Stimulated activated CD4-positive, alpha-beta T cell treated with anti-CD3 and anti-CD28 coated beads, Interleukin-4, amount 100 ng/mL, for 48 hours (primary cell): ENCODE results near the gene GPR107.

Experiments
- DNase-seq, 2 donors: peaks; one replicate each; pipeline ENCODE4 v3.0.0-alpha.2; 2020; ENCODE audit warnings: low read depth in 2 of 2

Gene GPR107

GRCh38 chr9:130110166-130110565 is 56.5 kb downstream of the GPR107 start:
- no peak for DNase-seq

DNA sequence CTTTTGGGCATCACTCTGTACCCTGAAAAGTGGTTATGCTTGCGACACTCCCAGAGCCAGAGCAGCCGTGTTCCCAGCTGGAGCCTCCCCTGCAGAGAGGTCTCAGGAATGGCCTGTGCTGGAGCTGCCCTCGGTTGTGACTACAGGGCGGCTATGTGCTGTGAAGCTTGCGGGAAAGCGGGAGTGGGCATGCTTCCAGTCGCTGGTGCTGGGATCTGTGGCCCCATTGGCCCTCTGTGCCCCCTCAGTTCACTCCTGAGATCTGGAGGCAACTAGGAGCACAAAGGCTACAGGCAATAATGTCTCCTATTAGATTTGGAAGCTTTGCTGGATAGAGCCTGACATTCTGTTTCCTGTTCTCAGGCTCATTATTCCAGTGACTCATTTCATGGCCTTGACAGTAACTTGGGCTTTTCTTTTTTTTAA is 56.9 kb downstream of the GPR107 start:
- DNase-seq, result no peak

DNA sequence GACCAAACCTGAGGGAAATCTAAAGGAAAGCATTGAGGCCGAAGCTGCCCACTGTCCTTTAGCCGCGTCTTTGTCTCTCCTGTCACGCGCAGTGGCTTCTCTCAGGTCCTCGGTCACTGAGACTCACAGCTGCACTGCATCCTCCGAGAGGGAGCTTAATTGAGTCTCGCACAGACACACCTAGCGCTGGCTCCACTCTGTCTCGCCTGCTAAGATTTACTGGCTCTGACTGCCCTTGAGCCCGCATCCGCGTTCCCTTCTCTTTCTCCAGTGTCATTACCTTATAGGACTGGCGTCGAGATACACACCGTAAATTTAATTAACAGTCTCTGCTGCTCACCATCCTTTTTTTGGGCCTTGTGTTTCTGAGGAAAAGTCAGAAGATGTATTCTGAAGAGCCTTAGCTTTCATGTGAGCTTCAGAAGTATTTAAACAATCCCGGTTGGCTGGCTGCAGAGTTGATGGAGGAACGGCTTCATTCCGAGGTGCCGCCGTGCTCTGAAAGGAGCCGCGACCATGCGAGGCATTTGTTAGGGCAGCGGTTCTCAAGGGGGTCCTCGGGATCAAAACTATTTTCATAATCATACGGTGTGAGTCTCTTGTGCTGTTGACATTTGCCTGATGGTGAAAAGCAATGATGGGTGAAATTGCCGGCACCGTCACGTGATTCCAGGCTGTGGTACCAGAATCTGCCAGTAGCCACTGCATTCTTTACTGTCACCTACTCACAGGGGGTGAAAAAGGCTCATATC is 58.3 kb downstream of the GPR107 start:
- no peak for DNase-seq

GRCh38 chr9:130112538-130113151 is 58.9 kb downstream of the GPR107 start:
- DNase-seq, result no peak

GRCh38 chr9:130114741-130115140 is 61.0 kb downstream of the GPR107 start:
- no peak for DNase-seq

GRCh38 chr9:130116346-130116745 is 62.6 kb downstream of the GPR107 start:
- DNase-seq, result no peak

GRCh38 chr9:130117376-130117775 is 63.7 kb downstream of the GPR107 start:
- no peak for DNase-seq

- DNase-seq, result no peak
Measured at GRCh38 chr9:130117816-130118632, 64.3 kb downstream of the GPR107 start.

GRCh38 chr9:130118841-130119518 is 65.3 kb downstream of the GPR107 start:
- no peak for DNase-seq

DNA sequence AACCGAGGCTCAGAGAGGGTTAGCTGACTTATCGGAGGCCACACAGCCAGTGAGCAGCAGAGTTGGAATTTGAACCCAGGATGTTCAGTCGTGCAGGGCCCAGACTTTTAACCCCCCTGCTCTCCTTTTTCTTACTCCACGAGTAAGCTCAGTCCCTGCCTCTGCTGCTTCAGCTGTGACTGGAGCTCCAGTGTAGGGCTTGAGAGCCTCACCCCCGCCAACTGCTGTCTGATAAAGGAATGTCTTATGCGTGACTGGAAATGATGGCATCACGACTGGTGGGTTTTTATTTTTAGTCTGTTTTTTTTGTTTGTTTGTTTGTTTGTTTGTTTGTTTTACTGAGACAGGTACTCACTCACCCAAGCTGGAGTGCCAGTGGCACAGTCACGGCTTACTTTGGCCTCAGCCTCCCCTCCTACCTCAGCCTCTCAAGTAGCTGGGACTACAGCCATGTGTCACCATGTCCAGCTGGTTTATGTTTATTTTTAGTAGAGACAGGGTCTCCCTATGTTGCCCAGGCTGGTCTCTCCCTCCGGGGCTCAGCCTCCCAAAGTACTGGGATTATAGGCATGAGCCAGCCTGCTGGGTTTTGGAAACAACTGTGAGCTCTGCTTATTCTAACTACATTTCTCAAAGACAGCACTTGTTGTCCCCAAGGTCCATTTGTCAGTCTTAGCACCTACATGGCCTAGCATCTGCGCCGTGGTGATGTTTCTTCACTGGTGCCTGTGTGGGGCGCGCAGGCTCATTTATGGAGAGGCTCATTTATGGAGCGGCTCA is 66.0 kb downstream of the GPR107 start:
- no peak for DNase-seq

- DNase-seq, result no peak
Measured at GRCh38 chr9:130120299-130120587, 66.5 kb downstream of the GPR107 start.

- DNase-seq, result no peak
Measured at GRCh38 chr9:130120832-130121231, 67.1 kb downstream of the GPR107 start.

DNA sequence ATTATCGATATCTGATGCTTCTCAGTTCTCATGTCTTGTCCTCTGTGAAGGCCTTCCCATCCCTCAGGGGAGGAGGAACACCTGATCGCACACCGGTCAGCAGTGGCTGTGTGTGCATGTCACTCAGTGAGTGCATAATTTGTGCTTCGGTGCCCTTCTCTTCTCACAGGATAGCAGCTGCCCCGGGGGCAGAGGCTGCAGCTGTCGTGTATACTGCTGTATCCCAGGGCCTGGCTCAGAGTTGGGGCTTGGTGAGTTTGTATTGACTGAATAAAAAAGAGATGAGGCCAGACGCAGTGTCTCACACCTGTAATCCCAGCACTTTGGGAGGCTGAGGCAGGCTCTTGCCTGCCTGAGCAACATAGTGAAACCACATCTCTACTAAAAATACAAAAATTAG is 68.8 kb downstream of the GPR107 start:
- DNase-seq, result no peak

DNA sequence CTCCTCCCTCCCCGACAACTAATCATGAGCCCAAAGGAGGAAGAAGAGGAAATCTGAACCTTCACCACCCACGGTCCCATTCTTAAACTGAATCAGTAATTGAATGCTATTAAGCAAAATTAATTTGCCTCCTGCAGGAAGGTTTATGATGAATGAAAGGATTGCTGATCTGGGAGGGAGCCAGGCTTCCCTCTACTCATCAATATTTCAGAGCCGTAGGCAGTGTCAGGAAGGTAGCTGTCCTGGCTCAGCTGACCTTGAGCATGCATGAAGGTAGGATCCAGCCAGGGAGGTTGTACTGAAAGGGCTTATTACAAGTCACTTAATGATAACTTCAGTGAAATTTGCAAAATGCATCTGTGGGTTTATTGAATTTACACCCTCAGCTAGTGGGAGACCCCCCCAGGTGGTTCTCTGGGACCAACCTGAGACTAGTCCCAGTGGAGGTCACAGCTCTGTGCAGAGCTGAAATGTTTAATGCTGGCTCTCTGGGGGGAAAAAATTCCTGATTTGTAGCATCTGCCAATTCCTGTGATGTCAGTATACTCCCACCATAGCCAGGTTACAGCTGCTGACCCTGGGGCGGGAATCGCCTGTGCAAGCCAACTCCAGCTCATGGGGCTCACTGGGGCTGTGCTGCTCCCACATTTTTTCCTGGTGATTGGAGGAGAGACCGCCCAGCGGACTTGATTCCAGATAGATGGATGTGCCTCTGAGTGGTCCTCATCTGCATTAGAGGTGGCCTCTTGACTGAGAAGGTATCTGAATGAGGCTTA is 70.6 kb downstream of the GPR107 start:
- no peak for DNase-seq

DNA sequence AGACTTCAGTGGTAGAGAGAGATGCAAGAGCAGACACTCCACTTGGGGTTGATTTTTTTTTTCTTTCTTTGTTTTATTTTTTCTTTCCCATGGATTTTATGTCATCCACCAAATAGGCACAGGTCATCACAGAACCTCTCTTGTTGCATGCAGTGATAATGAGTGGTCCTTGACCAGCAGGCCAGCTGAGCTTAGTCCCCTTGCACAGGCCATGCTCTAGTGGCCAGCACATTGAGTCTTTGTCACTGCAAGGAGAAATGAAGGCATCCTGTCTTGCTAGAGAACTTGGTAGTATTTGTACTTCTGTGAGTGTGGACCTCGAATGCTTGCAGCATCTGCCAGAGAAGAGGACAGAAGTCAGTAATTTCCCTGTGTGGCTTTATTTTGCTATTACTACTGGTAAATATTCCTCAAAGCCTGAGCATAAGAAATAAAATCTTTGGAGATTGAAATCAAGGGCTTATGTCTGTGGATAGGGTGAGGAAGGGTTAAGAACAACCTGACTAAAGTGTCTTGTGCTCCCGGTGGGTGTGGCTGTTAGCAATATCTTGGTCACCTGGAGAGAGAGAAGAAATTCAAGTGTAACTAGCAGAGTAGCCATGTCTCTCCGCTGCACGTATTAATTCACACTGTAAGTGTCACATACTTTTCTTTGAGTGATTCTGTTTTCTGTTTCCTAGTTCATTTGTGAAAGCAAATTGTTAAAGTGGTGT is 73.2 kb downstream of the GPR107 start:
- DNase-seq, result no peak

- DNase-seq, result peak in 1 of 2 donors; percentile 53
Measured at GRCh38 chr9:130128251-130128650, 74.5 kb downstream of the GPR107 start.

DNA sequence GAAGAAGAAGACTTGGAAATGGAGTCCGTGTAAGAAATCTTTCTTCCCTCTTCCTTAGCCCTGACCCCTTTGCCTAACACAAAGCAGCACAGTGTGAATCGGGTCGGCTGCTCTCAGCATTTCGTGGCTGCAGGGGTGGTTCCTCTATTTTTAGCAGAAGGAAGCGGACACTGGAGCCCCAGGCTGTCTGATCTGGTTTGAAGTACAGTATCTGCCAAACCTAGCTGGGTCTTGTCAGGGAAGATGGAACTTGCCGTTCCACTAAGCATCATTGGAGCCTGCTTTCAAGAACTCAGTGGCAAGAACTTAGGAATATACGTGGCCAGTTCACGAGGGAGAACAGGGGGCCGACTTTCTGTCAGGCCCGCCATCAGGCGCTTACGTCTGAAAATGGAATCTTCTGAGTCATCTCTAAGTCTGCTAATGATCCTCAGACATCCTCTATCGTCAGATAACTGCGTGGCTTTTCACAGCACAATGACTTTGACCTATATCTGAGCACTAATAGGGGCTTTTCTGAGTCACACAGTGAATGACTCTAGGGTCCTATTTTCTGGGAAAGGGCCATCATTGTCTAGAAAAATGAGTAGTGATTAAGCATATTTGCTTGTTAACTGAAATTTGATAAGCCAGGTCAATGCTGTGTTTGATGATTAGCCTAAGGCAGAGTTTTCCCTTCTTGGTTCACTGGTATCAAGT is 75.2 kb downstream of the GPR107 start:
- peak in 1 of 2 donors; percentile 33 for DNase-seq

DNA sequence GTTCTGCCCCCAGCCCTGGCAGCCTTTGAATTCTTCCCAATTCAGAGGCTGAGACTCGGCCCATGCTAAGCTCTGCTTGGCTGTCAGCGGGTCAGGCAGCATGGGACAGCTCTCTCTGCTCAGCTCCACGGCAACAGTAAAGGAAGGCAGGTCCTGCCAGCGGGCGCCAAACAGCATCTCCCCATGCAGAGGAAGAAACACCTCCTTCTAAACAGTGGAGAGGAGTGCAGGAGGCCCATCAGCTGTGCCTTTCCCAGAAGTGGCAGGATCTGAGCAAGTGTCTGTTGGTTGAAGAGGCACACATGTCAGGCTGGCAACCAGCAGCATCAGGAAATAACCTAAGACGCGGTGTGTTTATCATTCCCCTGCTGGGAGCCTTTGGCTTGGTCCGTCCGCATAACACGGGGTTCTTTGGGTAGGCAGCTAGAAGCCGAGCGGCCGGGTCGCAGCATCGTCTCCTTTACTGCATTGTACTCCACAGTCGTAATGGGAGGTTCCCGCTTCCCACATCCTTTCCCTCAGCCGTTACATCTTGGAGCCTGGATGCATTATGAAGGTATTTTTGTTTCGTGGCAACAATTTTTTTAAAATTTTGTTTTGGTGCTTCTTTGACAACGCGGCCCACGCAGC is 75.8 kb downstream of the GPR107 start:
- DNase-seq, result no peak

DNA sequence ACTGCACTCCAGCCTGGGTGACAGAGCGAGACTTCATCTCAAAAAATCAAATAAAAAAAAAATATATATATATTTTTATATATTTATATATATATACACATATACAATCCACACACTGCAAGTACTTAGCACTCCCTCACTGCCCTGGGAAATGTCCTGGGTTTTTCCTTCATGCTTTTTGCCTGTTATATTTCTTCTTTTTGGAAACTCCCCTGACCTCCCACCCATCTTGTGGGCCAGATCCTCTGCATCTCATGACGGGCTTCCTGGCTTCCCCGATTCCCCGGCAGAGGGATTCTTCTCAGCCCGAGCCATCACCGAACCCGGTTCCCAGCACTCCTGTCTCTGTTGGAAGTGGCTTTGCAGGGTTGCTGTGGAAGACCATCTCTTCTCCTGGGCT is 79.0 kb downstream of the GPR107 start:
- DNase-seq, result no peak
